GM21360 (cell line): ENCODE results near the gene FEV.

ENCODE experiments used
- ATAC-seq: cut with Tn5 transposase; IDR thresholded peaks from one replicate; pipeline ENCODE4 v1.9.1; 2021; ENCODE audit warnings: mild to moderate bottlenecking, moderate library complexity; ENCODE audit not compliant: unreplicated experiment

Gene FEV

GRCh38 chr2:218979846-218980734, 4.9 kb downstream of the FEV start:
- ATAC-seq, result peak; percentile 87

GRCh38 chr2:218975060-218975777, 9.8 kb downstream of the FEV start:
- no peak for ATAC-seq

- ATAC-seq, result no peak
These were observed 14.1 kb downstream of the FEV start for GRCh38 chr2:218970894-218971293.

- ATAC-seq, result no peak
These were observed 20.8 kb downstream of the FEV start for GRCh38 chr2:218964041-218964771.

- ATAC-seq, result no peak
These were observed 21.4 kb downstream of the FEV start for GRCh38 chr2:218963601-218964000.

GRCh38 chr2:218962859-218963492, 22.0 kb downstream of the FEV start:
- ATAC-seq, result no peak

- no peak for ATAC-seq
These were observed 23.1 kb downstream of the FEV start for GRCh38 chr2:218961651-218962570.

- no peak for ATAC-seq
These were observed 23.8 kb downstream of the FEV start for GRCh38 chr2:218961229-218961628.

GRCh38 chr2:218960309-218961165, 24.4 kb downstream of the FEV start:
- no peak for ATAC-seq

- peak; percentile 9 for ATAC-seq
These were observed 25.1 kb downstream of the FEV start for GRCh38 chr2:218959761-218960308.

GRCh38 chr2:218959141-218959731, 25.7 kb downstream of the FEV start, which contains the start of gene CDK5R2:
Gene CDK5R2, plus strand, starts transcription at chr2:218959666. Its CDS starts 155 bp downstream, at chr2:218959821.
- peak; percentile 97 for ATAC-seq

- ATAC-seq, result no peak
These were observed 26.7 kb downstream of the FEV start for GRCh38 chr2:218958276-218958675.

GRCh38 chr2:218957671-218958070, 27.3 kb downstream of the FEV start:
- ATAC-seq, result no peak

- no peak for ATAC-seq
These were observed 28.9 kb downstream of the FEV start for GRCh38 chr2:218956039-218956438.

- no peak for ATAC-seq
These were observed 30.3 kb downstream of the FEV start for GRCh38 chr2:218954541-218955300.

- no peak for ATAC-seq
These were observed 31.5 kb downstream of the FEV start for GRCh38 chr2:218953366-218953954.

GRCh38 chr2:218952160-218952559, 32.8 kb downstream of the FEV start:
- ATAC-seq, result no peak
